GM20431 (cell line): ENCODE measurements around the gene KCNJ14.

ENCODE experiments used
- in situ Hi-C: fragments of 300-500 bp; cut with MseI, MboI; formaldehyde crosslinking; loops from one replicate; pipeline ENCODE4 v1.15.0; 2020; ENCODE audit warnings: low sequenced_read_pairs; ENCODE audit not compliant: unreplicated experiment

KCNJ14 gene

DNA sequence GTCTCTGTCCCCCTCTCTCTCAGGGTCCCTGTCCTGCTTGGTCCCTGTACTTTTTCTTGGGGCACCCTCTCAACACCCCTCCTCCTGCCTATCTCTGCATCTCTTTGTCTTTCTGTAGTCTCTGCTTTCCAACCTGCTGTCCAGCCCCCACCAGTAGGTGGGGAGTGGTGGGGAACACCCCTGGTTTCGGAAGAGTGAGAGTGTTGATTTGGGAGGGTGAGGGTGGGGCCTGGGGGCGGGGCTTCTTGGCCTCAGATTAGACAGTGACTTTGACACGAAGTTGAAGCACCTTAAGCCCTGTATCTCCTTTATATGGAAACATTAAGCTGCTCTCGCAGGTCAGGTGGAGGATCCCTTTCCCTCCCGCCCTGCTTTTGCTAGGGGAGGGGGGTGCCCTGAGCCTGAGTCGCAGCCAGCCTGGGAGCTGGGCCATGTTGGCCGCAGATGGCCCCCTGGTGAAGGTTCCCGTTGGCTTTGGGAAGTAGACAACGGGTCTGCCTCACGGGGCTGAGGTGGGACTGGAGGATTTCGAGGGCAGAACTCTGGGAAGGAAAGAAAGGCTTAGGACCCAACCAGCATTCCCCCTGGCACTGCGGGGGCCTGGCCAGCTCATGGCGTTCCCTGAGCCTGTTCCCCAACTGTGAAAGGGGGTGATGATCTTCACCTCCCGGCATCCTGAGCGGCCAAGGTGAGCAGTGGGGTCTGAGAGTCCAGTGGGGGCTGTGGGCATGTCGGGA, at the start of gene KCNJ14:
Gene KCNJ14, plus strand, starts transcription at position 404 of the 737 bp plus-strand sequence. CDS start 6,151 bp downstream, outside the sequence.
- in situ Hi-C loops, result no loop called here

DNA sequence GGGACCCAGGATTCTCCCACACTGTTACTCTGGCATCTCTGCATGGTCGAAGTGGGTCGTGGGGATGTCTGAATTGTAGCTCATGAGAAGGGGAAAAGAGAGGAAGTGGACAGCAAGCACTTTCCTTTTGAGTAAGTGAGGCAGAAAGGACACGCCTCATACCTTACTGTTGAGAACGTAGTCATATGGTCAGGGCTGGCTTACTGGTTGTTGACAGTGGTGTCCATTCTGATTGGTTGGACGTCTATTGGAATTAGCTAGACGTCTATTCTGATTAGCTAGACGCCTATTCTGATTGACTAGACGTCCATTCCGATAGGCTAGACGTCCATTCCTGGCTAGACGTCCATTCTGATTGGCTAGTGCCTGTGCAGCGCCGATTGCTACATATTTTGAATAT, 49.5 kb upstream of the KCNJ14 start:
- in situ Hi-C loops, result no loop called here

DNA sequence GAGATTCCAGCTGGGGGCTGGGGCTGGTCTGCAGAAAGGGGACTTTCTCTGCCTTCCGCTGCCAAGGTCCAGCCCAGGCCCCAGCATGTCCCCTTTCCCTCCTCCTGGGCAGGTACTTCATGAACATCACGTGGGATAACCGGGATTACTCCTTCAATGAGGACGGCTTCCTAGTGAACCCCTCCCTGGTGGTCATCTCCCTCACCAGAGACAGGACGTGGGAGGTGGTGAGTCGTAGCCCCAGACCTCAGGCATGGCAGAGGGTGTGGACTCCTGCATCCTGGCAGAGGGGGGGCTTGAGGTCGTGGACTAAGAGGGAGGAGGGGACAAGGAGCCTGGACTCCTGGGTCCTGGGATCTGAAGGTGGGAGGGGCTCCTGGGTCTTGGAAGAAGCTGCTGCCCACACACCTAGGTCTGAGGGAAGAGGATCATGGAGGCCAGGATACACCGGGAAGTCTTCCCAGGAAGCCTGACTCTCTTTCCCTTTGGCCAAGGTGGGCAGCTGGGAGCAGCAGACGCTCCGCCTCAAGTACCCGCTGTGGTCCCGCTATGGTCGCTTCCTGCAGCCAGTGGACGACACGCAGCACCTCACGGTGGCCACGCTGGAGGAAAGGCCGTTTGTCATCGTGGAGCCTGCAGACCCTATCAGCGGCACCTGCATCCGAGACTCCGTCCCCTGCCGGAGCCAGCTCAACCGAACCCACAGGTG, 41.3 kb upstream of the KCNJ14 start:
- in situ Hi-C loops, result no loop called here

DNA sequence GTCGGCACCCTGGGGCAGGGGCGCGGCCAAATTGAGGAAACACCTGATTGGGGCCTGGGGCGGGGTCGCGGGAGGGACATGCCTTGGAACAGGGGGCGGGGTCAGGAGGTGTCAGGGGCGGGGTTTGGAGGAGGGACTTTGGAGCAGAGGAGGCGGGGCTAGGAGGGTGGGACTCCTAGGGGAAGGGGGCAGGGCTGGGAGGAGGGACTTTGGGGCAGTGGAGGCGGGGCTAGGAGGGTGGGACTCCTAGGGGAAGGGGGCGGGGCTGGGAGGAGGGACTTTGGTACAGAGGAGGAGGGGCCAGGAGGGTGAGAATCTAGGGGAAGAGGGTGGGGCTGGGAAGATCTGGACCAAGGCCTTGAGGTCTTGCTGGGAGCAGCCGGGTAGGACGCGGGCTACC, 40.0 kb upstream of the KCNJ14 start:
- in situ Hi-C loops, result no loop called here

DNA sequence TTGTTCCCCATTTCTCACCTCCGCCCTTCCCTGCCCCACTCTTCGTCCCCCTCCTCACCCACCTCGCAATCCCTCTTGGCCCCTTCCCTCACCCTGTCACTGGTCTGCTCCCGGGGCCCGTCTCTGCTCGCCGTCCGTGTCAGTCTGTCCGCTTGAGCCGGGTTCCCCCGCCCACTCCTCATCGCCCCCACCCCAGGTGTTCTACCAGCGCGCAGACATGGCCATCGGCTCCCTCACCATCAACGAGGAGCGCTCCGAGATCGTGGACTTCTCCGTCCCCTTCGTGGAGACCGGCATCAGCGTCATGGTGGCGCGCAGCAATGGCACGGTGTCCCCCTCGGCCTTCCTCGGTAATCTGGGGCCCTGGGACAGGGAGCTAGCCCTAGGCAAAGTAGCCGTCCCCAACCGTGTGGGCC, 39.6 kb upstream of the KCNJ14 start:
- in situ Hi-C loops, result no loop called here

DNA sequence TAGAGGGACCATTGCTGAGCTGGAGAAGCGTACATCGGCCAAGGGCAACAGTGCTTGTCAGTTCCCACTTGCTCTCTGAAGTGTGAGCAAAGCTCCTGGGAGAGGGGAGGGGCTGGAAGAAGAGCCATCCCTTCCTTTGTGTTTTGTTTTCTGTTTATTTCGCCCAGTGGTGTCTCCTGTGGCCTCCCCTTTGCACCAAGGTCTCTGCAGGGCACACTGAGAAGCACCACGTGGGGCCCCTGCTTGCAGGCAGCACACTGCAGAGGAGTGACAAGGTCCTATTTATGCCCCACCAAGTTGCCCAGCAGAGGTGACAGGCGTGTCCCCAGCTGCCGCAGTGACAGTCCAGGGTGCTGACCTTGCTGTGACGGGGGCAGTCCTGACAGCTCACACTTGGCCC, 38.0 kb upstream of the KCNJ14 start:
- in situ Hi-C loops, result no loop called here

DNA sequence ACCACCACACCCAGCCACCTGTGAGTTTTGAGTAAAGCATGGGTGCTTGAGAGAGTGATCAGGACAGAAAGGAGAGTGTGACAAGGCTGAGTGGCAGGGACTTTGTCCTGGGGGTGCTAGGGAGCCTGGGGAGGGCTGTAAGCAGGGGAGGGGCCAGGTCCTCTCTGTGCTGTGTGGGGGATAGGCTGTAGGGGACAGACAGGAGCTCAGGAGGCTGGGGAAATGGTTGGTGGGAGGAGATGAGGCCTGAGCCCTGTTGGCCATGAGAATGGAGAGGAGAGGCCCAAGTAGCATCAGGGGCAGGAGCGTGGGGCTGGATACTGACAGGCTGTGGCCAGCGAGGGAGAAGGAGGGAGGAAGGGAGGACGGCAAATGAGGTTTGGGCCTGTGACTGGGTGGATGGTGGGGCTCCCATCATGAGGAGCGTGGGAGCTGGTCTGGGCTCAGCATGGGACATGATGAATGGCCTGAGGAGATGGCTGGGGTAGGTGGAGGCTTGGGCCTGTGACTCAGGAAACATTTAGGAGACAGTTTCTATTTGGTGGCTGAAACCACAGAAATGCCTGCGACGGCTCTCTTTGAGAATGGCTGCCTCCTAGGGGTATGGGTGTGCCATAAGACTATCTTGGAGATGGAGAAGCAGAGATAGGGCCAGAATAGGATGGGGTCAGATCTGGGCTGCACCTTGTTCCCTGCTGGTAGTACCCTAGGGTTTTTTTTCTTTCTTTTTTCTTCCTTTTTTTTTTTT, 36.9 kb upstream of the KCNJ14 start:
- in situ Hi-C loops, result no loop called here

DNA sequence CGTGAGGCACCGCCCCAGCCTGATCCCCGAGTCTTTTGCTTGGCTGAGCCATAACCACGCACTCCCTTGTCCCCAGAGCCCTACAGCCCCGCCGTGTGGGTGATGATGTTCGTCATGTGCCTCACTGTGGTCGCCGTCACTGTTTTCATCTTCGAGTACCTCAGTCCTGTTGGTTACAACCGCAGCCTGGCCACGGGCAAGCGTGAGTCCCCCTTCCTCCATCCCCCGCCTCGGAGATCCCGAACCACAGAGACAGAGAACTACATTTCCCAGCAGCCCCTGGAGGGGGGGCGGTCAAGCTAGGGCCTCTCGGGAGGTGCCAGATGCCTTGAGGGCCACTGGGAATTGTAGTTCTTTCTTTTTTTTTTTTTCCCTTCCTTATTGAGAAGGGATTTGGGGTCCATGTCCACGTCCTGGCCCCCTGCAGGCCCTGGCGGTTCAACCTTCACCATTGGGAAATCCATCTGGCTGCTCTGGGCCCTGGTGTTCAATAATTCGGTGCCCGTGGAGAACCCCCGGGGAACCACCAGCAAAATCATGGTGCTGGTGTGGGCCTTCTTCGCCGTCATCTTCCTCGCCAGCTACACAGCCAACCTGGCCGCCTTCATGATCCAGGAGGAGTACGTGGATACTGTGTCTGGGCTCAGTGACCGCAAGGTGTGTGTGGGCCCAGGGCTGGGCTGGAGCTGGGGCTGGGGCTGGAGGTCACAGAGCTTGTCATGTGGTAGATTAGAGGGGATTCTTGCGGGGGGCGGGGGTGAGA, 36.0 kb upstream of the KCNJ14 start:
- in situ Hi-C loops, result no loop called here

DNA sequence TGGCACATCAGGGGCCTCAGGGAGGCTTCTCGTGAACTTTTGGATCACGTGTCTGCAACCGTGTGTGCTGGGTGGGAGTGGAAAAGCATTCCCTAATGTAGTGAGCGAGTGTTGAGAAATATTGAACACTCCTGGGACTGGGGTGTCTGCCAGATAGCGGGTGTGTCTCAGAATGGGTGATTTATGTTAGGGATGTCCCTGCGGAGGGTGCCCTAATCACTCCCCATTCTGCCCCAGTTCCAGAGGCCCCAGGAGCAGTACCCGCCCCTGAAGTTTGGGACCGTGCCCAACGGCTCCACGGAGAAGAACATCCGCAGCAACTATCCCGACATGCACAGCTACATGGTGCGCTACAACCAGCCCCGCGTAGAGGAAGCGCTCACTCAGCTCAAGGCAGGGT, 33.8 kb upstream of the KCNJ14 start:
- in situ Hi-C loops, result no loop called here

DNA sequence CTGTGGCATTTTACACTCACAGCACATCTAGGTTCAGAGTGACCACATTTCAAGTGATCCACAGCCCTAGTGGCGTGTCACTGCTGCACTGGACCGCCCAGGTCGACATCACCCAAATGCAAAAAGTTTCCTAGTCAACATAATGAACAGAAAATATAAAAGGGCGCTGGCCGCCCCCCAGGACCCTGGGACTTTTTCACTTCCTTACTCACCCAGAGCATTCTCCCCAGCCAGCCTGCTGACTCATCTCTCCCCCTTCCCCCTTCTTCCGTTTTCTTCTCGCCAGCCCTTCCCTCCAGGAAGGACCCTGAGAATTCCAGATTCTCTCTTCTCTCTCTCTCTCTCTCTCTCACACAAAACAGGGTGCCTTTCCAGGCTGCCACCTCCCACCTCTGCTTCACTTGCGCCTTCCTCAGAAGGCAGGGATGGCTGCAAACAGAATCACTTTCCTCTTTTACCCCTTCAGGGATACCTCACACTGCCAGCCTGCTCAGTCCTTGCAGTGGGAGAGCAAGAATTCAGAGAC, 30.6 kb upstream of the KCNJ14 start:
- in situ Hi-C loops, result no loop called here

DNA sequence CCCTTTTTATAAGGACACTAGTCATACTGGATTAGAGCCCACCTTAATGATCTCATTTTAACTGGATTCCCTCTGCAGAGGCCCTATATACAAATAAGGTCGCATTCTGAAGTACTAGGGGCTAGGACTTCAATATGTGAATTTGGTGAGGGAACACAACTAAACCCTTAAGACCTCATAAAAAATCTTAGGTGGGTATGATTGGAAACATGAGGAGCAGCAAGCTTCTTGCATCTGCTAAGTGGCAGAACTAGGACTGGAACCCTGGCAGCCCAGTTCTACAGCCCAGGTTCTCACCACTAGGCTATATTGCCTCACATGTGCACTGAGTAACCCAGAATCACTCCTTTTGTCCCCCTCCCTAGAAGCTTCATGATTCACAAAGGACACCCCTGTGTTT, 26.7 kb upstream of the KCNJ14 start:
- in situ Hi-C loops, result no loop called here

DNA sequence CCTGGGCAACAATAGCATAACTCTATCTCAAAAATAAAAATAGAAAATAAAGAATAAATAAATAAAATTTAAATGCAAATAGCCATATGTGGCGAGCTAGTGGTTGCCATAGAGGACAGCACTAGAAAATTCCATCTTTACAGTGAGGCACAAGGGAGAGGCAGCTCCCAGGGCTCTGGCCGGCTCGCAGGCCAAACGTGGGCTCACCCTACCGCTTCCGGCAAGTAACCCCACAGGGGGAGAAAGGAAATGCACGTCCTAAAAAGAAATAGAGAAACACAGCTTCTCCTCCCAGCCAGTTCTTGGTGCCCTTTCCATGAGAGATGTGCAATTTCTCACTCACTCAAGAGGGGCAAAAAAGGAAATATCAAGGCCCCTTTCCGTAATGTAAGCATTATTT, 22.0 kb upstream of the KCNJ14 start:
- in situ Hi-C loops, result no loop called here

DNA sequence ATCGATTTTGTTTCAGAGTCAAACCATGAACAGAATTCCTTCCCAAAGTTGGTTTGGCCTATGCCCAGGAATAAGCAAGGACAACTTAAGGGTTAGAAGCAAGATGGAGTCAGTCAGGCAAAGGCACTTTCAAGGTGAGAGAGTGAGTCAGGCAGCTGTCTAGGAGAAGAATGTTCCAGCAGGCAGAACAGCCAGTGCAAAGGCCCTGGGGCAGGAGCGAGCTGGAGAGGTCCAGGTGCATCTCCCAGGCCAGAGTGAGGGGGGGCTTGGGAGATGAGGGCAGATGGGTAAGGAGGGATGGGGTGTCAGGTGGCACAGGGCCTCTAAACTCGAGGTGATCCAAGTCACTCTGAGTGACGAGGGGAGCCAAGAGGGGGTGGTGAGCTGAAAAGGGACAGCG, 18.8 kb upstream of the KCNJ14 start:
- in situ Hi-C loops, result no loop called here

DNA sequence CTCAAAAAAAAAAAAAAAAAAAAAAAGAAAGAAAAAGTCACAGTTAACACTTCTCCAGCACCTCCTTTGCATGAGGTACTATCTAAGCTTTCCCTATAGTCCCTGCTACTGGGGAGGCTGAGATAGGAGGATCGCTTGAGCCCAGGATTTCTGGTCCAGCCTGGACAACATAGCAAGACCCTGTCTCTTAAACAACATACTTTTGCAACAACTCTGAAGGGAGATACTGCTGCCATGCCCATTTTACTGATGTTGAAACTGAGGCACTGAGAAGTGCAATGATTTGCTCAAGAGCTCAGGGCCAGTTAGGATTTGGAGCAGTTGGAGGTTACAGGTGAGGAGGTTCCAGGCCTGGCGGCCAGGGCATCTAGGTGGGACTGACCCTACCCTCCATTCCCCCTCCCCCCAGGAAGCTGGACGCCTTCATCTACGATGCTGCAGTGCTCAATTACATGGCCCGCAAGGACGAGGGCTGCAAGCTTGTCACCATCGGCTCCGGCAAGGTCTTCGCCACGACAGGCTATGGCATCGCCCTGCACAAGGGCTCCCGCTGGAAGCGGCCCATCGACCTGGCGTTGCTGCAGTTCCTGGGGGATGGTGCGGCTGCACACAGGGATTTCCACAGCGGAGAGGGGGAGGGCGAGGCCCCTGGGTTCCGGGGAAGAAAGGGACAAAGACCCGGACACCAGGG, 13.9 kb upstream of the KCNJ14 start:
- in situ Hi-C loops, result no loop called here

DNA sequence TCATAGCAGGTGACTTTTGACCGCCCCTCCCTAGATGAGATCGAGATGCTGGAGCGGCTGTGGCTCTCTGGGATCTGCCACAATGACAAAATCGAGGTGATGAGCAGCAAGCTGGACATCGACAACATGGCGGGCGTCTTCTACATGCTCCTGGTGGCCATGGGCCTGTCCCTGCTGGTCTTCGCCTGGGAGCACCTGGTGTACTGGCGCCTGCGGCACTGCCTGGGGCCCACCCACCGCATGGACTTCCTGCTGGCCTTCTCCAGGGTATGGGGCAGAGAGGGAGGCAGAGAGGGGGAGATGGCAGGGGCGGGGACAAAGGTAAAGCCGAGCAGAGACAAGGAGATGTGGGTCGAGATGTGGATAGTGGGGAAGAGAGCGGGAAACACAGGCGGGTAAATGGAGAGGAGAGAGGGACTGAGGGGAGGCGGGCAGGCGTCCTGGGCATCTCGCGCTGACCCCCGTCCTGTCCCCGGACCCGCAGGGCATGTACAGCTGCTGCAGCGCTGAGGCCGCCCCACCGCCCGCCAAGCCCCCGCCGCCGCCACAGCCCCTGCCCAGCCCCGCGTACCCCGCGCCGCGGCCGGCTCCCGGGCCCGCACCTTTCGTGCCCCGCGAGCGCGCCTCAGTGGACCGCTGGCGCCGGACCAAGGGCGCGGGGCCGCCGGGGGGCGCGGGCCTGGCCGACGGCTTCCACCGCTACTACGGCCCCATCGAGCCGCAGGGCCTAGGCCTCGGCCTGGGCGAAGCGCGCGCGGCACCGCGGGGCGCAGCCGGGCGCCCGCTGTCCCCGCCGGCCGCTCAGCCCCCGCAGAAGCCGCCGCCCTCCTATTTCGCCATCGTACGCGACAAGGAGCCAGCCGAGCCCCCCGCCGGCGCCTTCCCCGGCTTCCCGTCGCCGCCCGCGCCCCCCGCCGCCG, 13.0 kb upstream of the KCNJ14 start:
- in situ Hi-C loops, result no loop called here

DNA sequence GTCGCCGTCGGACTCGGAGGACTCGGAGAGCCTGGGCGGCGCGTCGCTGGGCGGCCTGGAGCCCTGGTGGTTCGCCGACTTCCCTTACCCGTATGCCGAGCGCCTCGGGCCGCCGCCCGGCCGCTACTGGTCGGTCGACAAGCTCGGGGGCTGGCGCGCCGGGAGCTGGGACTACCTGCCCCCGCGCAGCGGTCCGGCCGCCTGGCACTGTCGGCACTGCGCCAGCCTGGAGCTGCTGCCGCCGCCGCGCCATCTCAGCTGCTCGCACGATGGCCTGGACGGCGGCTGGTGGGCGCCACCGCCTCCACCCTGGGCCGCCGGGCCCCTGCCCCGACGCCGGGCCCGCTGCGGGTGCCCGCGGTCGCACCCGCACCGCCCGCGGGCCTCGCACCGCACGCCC, 12.1 kb upstream of the KCNJ14 start:
- in situ Hi-C loops, result no loop called here

DNA sequence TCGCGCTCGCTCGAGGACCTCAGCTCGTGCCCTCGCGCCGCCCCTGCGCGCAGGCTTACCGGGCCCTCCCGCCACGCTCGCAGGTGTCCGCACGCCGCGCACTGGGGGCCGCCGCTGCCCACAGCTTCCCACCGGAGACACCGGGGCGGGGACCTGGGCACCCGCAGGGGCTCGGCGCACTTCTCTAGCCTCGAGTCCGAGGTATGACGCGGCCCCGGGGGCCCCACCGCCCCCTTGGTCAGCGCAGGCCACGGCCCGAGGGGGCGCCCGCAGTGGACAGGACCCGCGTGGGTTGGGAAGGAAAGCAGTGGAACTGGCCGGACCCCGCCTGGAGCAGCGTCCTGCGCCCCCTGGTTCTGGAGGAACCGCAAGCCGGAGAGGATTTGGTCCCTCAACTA, 11.6 kb upstream of the KCNJ14 start:
- in situ Hi-C loops, result no loop called here

DNA sequence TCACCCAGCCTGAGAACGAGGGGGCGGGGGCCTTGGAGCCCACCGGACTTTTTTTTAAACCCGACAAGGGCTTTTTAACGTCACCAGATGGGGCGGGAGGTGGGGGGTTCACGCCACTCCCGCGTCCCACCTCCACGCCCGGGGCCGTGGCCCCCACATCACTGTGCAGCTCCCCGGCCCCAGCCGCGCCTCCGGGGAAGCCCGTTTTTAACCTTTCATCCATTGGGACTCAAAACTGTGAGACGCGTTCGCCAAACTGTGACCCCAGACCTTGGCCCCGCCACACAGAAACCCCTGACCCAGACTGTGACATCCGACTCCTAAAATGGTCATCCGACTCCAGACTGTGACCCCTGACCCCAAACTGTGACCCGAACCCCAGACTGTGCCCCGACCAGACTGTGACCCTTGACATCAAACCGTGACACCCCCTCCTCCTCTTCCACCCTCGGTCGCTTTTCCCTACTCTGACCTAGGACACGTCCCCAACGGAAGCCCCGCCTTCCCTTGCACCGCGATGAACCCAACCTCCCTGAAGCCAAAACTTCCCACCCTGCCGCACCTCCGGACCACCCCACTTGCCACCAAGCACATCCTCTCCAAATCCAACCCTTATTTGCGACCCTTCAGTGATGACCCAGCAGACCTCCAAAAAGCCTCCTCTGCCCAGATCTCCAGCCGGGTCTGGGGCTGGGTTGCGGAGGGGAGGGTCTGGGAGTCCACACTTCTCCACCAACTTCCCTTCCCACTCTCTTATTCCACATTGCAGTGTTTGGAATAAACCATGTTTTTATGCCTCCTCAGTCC, 11.0 kb upstream of the KCNJ14 start:
- in situ Hi-C loops, result no loop called here
